Astrocyte (in vitro differentiated cells and primary cell): ENCODE measurements around the gene IFNGR2. TPM values are rescaled to one million over a fixed set of nuclear protein-coding genes. Genes with fewer than 3 reads are reported as not detected.

Experiments
- DNase-seq: peaks from one replicate; pipeline ENCODE4 v3.0.0-alpha.2; 2010; ENCODE audit warnings: low read depth
- FAIRE-seq: peaks from 2 replicates; lab custom pipeline; 2011; peaks lifted over from hg19 to GRCh38; lab: Jason Lieb, UNC
- H2AFZ ChIP-seq: 2 replicates; pipeline ENCODE4 v1.6.0; 2012; ENCODE audit warnings: low read depth, low read length, inconsistent platforms
- H3K27ac ChIP-seq: 2 replicates; pipeline ENCODE4 v1.5.1; 2011; ENCODE audit warnings: low read depth, low read length, inconsistent platforms
- H3K27me3 ChIP-seq: 2 replicates; pipeline ENCODE4 v1.6.0; 2011; ENCODE audit warnings: low read length, inconsistent platforms; ENCODE audit not compliant: insufficient read depth
- H3K36me3 ChIP-seq: 2 replicates; pipeline ENCODE4 v1.5.1; 2011; ENCODE audit warnings: low read length, inconsistent platforms; ENCODE audit not compliant: insufficient read depth
- H3K4me1 ChIP-seq: 2 replicates; pipeline ENCODE4 v1.5.1; 2011; ENCODE audit warnings: low read length, inconsistent platforms; ENCODE audit not compliant: insufficient read depth
- H3K4me2 ChIP-seq: 2 replicates; pipeline ENCODE4 v1.6.0; 2012; ENCODE audit warnings: low read length, inconsistent platforms
- H3K4me3 ChIP-seq: 2 replicates; pipeline ENCODE4 v1.5.1; 2011; ENCODE audit warnings: low read depth, mild to moderate bottlenecking, low read length, inconsistent platforms; ENCODE audit not compliant: insufficient read depth
- H3K79me2 ChIP-seq: 2 replicates; pipeline ENCODE4 v1.6.0; 2012; ENCODE audit warnings: mild to moderate bottlenecking, low read length, inconsistent platforms; ENCODE audit not compliant: insufficient read depth
- H3K9ac ChIP-seq: 2 replicates; pipeline ENCODE4 v1.6.0; 2012; ENCODE audit warnings: mild to moderate bottlenecking, low read length, inconsistent platforms
- H3K9me3 ChIP-seq: 2 replicates; pipeline ENCODE4 v1.5.1; 2012; ENCODE audit warnings: low read depth, mild to moderate bottlenecking, low read length, inconsistent platforms; ENCODE audit not compliant: insufficient read depth
- H4K20me1 ChIP-seq: 2 replicates; pipeline ENCODE4 v1.6.0; 2012; ENCODE audit warnings: low read length, inconsistent platforms; ENCODE audit not compliant: insufficient read depth
- H3K27ac Mint-ChIP-seq: one replicate; pipeline ENCODE4 v1.8.0; 2021; ENCODE audit warnings: mild to moderate bottlenecking, mixed read lengths; ENCODE audit not compliant: unreplicated experiment
- H3K27me3 Mint-ChIP-seq: one replicate; pipeline ENCODE4 v1.8.0; 2021; ENCODE audit warnings: low read depth, mixed read lengths; ENCODE audit not compliant: unreplicated experiment
- H3K36me3 Mint-ChIP-seq: one replicate; pipeline ENCODE4 v1.8.0; 2021; ENCODE audit warnings: low read depth, mixed read lengths; ENCODE audit not compliant: unreplicated experiment
- H3K4me1 Mint-ChIP-seq: one replicate; pipeline ENCODE4 v1.8.0; 2021; ENCODE audit warnings: low read depth, mixed read lengths; ENCODE audit not compliant: unreplicated experiment
- H3K4me3 Mint-ChIP-seq: one replicate; pipeline ENCODE4 v1.8.0; 2021; ENCODE audit warnings: mild to moderate bottlenecking, moderate library complexity, mixed read lengths; ENCODE audit not compliant: unreplicated experiment
- H3K9me3 Mint-ChIP-seq: one replicate; pipeline ENCODE4 v1.8.0; 2021; ENCODE audit warnings: mild to moderate bottlenecking, mixed read lengths; ENCODE audit not compliant: unreplicated experiment
- CTCF ChIP-seq: IDR thresholded peaks from 2 replicates; pipeline ENCODE4 v1.5.1; 2011; ENCODE audit warnings: low read depth, mild to moderate bottlenecking, inconsistent platforms, low read length, moderate library complexity; ENCODE audit not compliant: insufficient read depth
- EZH2 ChIP-seq: IDR thresholded peaks from 2 replicates; pipeline ENCODE4 v1.6.1; 2012; ENCODE audit warnings: mild to moderate bottlenecking, low read length, inconsistent platforms; ENCODE audit not compliant: insufficient read depth
- total RNA-seq: library from RNA; stranded (reverse); gene quantifications from 2 replicates; pipeline ENCODE4 v1.2.1, GENCODE V29; 2021

Gene IFNGR2
- total RNA-seq, 1 donor from 2014 or later = 58.9 TPM

- DNase-seq (no peak), FAIRE-seq (no peak)
- no peak overlapping the region for H3K4me3 ChIP-seq
- Mint-ChIP-seq H3K27me3 (no peaks in the 10 kb centered on the region), H3K4me3 (no peak overlapping the region), H3K9me3 (no peaks in the 10 kb centered on the region), H3K4me1 (peaks cover 7% of the 10 kb centered on the region), H3K27ac (no peak overlapping the region), H3K36me3 (peaks cover 16% of the 10 kb centered on the region)
- peaks cover 30% of the 10 kb centered on the region for H3K36me3 ChIP-seq
- H2AFZ ChIP-seq = no peak overlapping the region
- peaks cover 59% of the 10 kb centered on the region for H4K20me1 ChIP-seq
- no peak overlapping the region for H3K27ac ChIP-seq
- no peaks in the 10 kb centered on the region for H3K9me3 ChIP-seq
- H3K27me3 ChIP-seq = no peaks in the 10 kb centered on the region
- H3K4me2 ChIP-seq = no peak overlapping the region
- no peak for TF ChIP-seq CTCF
- TF ChIP-seq EZH2 = no peak
- H3K4me1 ChIP-seq = peaks cover 3% of the 10 kb centered on the region
- no peak overlapping the region for H3K9ac ChIP-seq
- peaks cover 53% of the 10 kb centered on the region for H3K79me2 ChIP-seq
Observed at GRCh38 chr21:33418691-33419090, 15.5 kb downstream of the IFNGR2 start.

DNA sequence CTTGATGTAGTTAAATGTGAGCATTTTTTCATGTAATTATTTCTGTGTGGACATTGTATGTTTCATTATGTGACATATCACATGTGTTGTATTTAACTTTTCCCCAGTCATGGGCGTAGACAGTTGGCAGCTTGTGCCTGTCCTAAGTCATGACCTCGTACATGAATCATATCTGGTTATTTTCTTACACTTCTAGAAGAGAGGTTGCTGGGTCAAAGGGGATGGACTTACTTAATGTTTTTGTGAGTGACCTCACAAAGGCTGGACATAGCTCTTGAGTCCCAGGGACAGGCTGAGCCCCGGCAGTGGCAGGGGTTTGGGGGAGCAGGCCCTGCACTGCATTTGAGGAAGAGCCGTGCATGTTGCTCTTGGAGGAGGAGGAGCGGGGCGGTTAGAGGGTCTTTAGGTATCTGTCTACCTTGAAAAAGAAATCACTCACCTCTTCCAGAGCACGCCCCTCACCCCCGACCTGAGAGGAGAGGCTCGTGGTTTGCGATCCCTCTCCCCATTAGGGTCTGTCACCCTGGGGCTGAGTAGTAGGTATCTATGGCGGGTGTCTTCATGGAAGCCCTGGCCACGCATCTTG lies 16.4 kb downstream of the IFNGR2 start:
- Mint-ChIP-seq H3K9me3 (no peaks in the 10 kb centered on the region), H3K27ac (peak overlapping the region; percentile 64), H3K4me3 (no peak overlapping the region), H3K4me1 (peaks cover 7% of the 10 kb centered on the region), H3K36me3 (peaks cover 17% of the 10 kb centered on the region), H3K27me3 (no peaks in the 10 kb centered on the region)
- no peaks in the 10 kb centered on the region for H3K27me3 ChIP-seq
- H3K4me3 ChIP-seq = no peak overlapping the region
- H2AFZ ChIP-seq = no peak overlapping the region
- peaks cover 34% of the 10 kb centered on the region for H3K36me3 ChIP-seq
- H3K79me2 ChIP-seq = peaks cover 43% of the 10 kb centered on the region
- peaks cover 54% of the 10 kb centered on the region for H4K20me1 ChIP-seq
- no peaks in the 10 kb centered on the region for H3K9me3 ChIP-seq
- no peak for TF ChIP-seq EZH2
- TF ChIP-seq CTCF = no peak
- DNase-seq (no peak), FAIRE-seq (no peak)
- peaks cover 3% of the 10 kb centered on the region for H3K4me1 ChIP-seq
- H3K9ac ChIP-seq = no peak overlapping the region
- no peak overlapping the region for H3K27ac ChIP-seq
- H3K4me2 ChIP-seq = no peak overlapping the region

DNA sequence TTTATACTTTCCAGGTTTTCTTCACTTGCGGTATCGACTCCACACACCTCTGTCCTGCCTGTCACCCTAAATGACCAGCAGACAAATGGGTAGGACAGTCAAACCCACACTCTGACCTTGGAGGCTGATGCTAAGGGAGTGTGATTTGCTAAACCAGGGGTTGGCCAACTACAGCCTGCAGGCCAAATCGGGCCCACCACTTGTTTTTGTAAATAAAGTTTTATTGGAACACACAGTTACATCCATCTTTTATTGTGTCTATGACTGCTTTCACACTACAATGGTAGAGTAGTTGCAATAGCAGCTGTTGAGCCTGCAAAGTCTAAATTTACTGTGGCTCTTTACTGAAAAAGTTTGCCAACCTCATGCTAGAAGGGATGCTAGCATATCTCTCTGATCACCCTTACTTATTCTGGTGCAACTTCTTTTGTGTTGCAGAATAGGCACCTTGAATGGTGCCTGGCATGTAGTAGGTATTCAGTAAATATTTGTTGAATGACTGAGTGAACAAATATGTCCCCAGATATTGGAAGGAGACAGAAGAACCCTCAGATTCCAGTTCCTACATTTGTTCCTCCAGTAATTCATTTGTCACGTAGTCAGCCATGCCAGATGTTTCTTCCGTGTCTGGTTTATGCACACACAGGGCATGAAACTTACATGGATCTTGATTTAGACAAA lies 18.6 kb downstream of the IFNGR2 start:
- H3K79me2 ChIP-seq = peaks cover 34% of the 10 kb centered on the region
- no peak overlapping the region for H3K27ac ChIP-seq
- no peaks in the 10 kb centered on the region for H3K9me3 Mint-ChIP-seq
- H2AFZ ChIP-seq = no peak overlapping the region
- H3K36me3 ChIP-seq = peaks cover 35% of the 10 kb centered on the region
- no peaks in the 10 kb centered on the region for H3K9me3 ChIP-seq
- no peak overlapping the region for H3K4me3 Mint-ChIP-seq
- TF ChIP-seq EZH2 = no peak
- no peak for TF ChIP-seq CTCF
- FAIRE-seq = peak; percentile 45
- peaks cover 21% of the 10 kb centered on the region for H3K36me3 Mint-ChIP-seq
- H3K4me3 ChIP-seq = no peak overlapping the region
- peaks cover 3% of the 10 kb centered on the region for H3K4me1 ChIP-seq
- DNase-seq = no peak
- H3K27me3 ChIP-seq = no peaks in the 10 kb centered on the region
- no peaks in the 10 kb centered on the region for H3K27me3 Mint-ChIP-seq
- no peak overlapping the region for H3K27ac Mint-ChIP-seq
- H4K20me1 ChIP-seq = peaks cover 48% of the 10 kb centered on the region
- H3K9ac ChIP-seq = no peak overlapping the region
- peaks cover 5% of the 10 kb centered on the region for H3K4me1 Mint-ChIP-seq
- H3K4me2 ChIP-seq = no peak overlapping the region
